SH-SY5Y (cell line): ENCODE data around the gene TRIO.

Source experiments
- GATA2 ChIP-seq: IDR thresholded peaks from 2 replicates; pipeline ENCODE4 v1.6.1; 2011; ENCODE audit warnings: mild to moderate bottlenecking, low read depth, low read length
- GATA3 ChIP-seq: IDR thresholded peaks from 2 replicates; pipeline ENCODE4 v1.6.1; 2011; ENCODE audit warnings: low read depth, mild to moderate bottlenecking, low read length, moderate library complexity

TRIO gene

DNA sequence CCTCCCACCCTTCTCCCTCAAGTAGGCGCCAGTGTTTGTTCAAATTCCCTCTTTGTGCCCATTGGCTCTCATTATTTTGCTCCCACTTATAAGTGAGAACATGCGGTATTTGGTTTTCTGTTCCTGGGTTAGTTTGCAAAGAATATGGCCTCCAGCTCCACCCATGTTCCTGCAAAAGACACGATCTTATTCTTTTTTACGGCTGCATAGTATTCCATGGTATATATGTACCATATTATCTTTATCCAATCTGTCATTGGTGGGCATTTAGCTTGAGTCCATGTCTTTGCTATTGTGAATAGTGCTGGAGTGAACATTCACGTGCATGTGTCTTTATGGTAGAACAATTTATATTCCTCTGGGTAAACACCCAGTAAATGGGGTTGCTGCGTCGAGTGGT is 375.5 kb downstream of the TRIO start:
- TF ChIP-seq GATA3, result no peak
- TF ChIP-seq GATA2, result no peak

DNA sequence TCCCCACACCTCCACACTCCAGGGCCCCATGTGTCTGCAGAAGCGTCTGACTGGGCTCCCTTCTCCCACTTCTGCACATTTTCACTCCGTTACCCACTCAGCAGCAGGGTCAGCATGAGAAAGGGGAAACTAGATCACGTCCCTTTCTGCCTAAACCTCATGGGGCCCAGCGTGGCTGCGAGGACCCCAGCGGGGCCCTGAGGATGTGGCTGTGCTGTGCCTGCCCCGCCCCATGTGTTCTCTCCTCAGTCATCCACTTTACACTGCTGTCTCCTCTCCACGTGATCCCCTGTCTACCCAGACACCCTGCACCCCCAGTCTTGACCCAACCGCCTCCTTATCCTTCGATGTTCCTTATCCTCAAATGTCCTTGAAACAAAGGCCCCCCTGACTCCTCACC is 378.6 kb downstream of the TRIO start:
- TF ChIP-seq GATA2, result no peak

DNA sequence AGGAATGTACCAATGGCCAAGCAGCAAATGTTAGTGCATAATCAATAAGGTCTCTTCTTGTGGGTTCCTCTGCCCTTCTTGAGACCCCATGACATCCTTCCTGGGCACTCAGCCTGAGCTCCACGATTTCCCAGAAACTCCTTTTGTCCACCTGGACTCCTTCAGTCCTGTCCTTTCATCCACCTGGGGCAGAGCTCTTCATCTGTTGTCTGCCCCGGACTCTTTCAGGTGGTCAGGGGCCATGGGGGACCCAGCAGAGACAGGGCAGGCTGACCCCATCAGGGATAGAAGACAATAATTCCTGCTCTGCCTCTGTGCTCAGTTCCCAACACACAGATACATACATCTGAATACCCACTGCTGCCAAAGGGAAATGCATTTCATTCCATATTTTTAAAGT is 379.6 kb downstream of the TRIO start:
- TF ChIP-seq GATA3 (no peak), GATA2 (no peak)

DNA sequence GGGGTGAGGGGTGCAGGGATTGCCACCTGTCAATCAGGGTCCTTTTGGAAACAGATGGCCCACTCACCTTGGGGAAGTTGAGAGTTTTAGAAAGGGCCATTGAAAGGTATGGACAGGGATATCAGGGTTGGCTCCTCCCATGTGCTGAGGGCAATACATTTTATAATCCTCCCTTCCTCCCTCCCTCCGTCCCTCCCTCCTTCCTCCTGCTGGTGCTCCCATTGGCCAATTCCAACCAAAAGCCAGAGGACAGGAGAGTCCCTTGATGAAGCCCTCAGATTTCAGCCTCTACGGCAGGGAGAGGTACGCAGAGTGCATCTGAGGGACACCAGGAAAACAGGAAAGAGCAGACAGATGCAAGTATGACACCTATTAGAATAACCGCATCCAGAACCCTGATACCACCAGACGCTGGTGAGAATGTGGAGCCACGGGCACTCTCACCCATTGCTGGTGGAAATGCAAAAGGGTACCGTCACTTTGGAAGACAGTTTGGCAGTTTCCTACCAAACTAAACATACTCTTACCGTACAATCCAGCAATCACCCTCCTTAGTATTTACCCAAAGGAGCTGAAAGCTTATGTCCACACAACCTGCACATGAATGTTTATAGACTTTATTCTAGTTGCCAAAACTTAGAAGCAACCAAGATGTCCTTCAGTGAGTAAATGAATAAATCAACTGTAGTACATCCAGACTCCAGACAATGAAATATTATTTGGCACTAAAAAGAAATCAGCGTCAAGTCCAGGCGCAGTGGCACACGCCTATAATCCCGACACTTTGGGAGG is 380.3 kb downstream of the TRIO start:
- TF ChIP-seq GATA2 (no peak), GATA3 (no peak)

DNA sequence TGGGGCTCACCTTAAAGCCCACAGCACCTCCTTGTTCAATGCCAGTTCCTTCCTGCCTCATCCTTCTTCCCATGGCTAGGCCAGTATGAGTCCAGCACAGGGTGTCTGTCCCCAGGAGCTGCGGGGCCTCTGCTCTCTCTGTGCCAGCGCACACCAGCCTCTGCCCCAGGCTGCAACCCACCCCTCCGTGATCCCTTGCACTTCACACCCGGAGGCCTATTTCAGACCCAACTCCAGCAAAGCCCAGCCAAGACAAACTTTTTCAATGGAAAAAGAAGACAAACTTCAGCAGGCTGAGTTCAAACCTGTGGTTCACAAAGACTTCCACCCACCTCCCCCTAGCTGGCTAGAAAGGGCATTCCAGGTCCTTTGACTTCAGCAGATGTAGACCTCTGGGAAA is 382.3 kb downstream of the TRIO start:
- TF ChIP-seq GATA2 (no peak), GATA3 (no peak)

DNA sequence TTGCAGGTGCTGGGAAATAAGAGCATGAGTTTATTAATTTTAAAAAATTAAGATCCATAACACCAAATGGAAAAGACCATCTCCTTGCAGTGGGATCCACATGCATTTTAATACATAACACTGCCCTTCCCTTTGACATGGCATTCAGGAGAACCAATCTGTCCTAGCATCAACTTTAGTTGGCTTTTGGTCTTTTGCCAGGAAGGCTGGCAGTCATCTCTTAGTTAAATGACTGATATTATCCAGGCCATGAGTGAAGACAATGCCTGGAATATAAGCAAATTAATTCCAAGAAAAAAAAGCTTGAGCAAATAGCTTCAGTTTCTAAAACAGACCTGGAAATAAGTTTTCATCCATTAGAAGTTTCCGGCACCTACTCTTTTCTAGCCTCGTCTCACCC is 383.4 kb downstream of the TRIO start:
- TF ChIP-seq GATA2, result peak; percentile 68
- TF ChIP-seq GATA3, result peak; percentile 46; the same call in 1 of the 2 replicates

DNA sequence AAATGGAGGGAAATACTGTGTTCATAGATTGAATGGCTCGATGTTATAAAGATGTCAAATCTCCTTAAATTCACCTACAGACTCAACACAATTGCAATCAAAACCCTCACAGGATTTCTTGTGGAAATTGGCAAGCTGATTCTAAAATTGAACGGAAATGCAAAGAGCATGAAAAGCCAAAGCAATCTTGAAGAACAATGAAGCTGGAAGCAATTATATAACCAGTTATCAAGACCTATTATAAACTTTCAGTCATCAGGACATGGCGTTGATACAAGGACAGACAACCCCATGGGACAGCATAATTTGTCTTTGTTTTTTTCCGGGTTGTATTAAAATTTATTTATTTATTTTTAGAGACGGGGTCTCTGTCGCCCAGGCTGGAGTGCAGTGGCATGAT is 385.0 kb downstream of the TRIO start:
- TF ChIP-seq GATA3, result no peak
- no peak for TF ChIP-seq GATA2

DNA sequence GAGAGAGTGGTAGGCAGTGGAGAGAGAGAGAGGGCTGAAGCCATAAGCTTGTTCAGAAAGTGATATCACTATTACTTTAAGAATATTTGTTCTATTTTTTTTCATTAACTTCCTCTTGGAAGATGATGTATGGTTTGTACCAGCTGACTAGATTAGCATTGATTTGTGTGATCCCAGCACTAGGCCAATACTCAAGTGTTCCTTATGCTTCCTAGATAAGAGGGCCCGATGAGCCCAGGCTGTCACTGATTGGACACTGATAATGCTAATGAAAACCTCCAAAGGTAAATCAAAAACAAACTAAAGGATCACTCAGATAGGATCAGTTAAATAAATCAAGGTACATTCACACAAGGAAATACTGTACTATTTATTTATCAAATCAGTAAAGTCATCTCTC is 385.8 kb downstream of the TRIO start:
- TF ChIP-seq GATA2 (peak; percentile 39; the same call in 1 of the 2 replicates), GATA3 (no peak)

DNA sequence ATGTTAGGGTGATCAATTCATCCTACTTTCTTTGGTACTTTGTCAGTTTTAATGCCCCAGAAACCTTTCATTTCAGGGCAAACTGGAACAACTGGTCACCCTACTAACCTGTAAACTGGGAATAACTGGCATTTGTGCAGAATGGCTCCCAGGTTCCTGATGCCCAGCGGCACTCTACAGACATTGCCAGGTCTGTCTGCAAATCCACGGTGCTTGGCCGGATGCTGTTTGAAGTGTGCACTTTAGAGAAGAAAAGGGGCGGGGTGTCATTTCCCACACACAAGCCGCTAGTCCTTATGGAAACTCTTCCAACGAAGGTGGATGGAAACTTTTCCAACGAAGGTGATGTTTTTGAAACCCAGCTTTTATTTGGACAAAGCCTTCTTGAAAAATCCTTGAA is 388.5 kb downstream of the TRIO start:
- TF ChIP-seq GATA2 (no peak), GATA3 (no peak)

DNA sequence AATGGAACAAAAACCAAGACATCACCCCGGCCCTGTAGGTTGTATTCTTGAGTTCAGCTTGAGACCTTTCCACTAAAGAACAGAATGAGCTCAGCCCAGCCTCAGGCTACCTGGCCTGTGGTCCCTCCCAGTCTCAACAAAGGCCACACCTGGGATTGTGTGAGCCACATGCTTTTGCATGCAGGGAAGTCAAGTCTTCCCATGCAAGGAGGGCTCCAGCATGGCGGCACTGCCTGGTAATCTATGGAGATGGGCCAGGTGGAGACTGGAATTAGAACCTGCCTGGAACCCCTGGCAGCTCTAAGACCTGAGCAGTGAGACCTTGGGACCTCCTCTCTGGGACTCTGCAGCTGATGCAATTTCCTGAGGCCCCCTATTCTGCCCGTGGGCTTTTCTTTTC is 389.0 kb downstream of the TRIO start:
- TF ChIP-seq GATA3 (no peak), GATA2 (no peak)

DNA sequence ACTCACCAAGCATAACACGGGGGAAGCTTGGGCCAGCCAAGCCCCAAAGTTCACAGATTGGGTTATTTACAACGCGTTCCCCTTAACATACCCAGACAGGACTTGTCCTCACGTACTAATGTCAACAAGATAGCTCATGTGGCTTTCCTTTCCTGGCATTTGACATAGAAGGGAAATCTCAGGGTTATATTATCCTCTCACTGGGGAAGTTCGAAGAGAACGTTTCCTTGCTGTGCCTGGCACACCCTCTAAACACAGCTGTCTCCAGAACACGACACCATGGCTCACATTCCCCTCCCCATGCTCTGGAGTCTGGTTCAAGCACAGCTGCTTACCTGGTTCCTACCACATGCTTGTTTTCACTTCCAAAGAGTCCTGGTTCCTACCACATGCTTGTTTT is 391.6 kb downstream of the TRIO start:
- TF ChIP-seq GATA3, result no peak
- TF ChIP-seq GATA2, result no peak

DNA sequence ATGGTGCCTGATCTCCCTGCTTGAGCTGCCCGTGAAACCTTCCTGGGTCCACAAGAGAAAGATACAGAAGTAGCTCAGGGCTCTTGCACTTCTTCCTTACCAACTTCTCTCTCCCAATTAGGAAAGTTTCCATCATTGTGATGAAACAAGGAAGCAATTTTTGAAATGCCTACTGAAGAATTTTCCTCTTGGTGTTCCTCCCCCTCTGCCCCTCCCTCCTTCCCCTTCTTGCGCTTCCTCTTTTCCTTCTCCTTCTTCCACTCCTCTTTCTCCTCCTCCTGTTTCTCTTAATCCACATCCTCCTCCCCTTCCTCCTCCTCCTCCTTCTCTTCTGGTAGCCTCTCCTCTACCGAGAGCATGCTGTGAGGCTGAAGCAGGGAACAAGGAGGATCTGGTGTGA is 402.2 kb downstream of the TRIO start:
- TF ChIP-seq GATA2, result no peak
- TF ChIP-seq GATA3, result no peak

DNA sequence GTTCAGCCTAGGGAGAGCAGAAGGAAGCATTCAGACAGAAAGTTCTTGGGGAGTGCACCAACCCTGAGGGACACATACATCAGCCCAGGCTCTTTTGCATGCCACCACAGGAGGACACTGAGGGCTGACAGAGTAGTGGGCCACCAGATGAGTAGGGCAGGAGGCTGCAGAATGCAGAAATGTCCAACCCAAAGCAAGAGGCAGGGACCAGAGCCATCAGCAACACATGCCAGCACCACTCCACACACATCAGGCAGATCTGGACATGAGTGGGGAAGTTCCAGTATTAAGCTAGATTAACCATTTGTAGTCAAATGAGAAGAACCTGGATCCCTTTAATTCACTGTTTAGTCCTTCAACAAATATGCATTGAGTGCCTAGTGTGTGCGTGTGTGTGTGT is 402.7 kb downstream of the TRIO start:
- TF ChIP-seq GATA3 (no peak), GATA2 (no peak)

DNA sequence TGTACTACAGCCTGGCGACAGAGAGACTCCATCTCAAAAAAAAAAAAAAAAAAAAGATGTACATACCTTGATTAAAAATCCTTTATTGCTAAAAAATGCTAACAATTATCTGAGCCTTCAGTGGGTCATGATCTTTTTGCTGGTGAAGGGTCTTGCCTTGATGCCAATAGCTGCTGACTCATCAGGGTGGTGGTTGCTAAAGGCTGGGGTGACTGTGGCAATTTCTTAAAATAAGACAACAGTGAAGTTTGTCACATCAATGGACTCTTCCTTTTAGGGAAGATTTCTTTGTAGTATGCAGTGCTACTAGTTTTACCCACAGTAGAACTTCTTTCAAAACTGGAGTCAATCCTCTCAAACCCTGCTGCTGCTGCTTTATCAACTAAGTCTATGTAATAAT is 404.5 kb downstream of the TRIO start:
- TF ChIP-seq GATA3 (no peak), GATA2 (no peak)

DNA sequence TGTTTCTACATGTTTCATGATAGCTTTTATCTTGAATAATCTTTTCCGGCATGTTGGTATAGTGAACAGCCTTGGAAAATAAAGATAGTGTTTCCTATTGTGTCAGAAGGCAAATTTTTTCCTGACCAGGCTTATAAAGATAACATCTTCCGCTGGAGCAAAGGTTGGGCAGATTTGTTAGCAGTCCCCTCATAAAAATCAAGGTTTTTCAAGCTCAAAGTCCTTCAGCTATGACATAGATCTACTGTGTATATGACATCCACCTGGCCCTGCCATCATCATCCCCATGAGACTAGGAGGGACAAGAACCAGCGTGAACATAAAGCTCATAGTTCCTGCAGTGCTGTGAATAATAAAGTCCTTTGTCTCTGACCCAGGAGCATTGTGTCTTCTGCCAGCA is 408.1 kb downstream of the TRIO start:
- TF ChIP-seq GATA3 (no peak), GATA2 (no peak)

DNA sequence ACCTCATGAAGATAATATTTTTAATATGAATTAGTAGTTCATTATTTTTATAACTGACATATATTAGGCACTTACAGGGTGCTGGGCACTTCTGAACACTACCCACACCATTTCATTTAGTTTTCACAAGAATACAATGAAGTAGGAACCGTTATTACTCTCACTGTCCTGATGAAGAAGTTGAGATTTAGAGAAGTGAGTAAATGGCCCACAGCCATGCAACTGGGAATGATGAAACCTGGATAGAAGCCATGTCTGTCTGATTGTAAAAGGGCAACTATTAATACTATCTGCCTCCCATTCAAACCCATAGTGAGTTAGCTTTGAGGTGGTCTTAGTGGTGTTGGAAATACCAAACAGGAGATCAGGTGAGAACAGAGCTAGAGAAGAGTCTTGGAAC is 408.9 kb downstream of the TRIO start:
- TF ChIP-seq GATA3 (no peak), GATA2 (no peak)
